Hindlimb muscle (tissue), 1 donor: ENCODE measurements around the gene ADAMTSL1. TPM values are rescaled to one million over a fixed set of nuclear protein-coding genes. Genes with fewer than 3 reads are reported as not detected.

Experiments used
- DNase-seq: peaks from one replicate; pipeline ENCODE4 v3.0.0-alpha.2; 2013
- polyA plus RNA-seq: library from polyadenylated mRNA; unstranded; fragments of 120-200 nt; gene quantifications from one replicate; pipeline ENCODE4 v1.2.1, GENCODE V29; 2013; ENCODE audit not compliant: insufficient read length

ADAMTSL1 gene
- polyA plus RNA-seq, 1 donor = 20.7 TPM

GRCh38 chr9:18499980-18500379, 26.0 kb downstream of the ADAMTSL1 start:
- DNase-seq = no peak

GRCh38 chr9:18500451-18500850, 26.5 kb downstream of the ADAMTSL1 start:
- DNase-seq = no peak

- DNase-seq = no peak
These were observed 28.0 kb downstream of the ADAMTSL1 start for GRCh38 chr9:18501949-18502348.

- DNase-seq = no peak
These were observed 28.6 kb downstream of the ADAMTSL1 start for GRCh38 chr9:18502546-18502945.

GRCh38 chr9:18504707-18505106, 30.8 kb downstream of the ADAMTSL1 start:
- DNase-seq = no peak

GRCh38 chr9:18507151-18507550, 33.2 kb downstream of the ADAMTSL1 start:
- DNase-seq = no peak

GRCh38 chr9:18516514-18516913, 42.6 kb downstream of the ADAMTSL1 start:
- no peak for DNase-seq

- peak; percentile 52 for DNase-seq
These were observed 43.0 kb downstream of the ADAMTSL1 start for GRCh38 chr9:18516965-18517364.

GRCh38 chr9:18520416-18521047, 46.6 kb downstream of the ADAMTSL1 start:
- DNase-seq = no peak

- no peak for DNase-seq
These were observed 52.7 kb downstream of the ADAMTSL1 start for GRCh38 chr9:18526685-18527084.

GRCh38 chr9:18531136-18532065, 57.4 kb downstream of the ADAMTSL1 start:
- DNase-seq = no peak

- no peak for DNase-seq
These were observed 60.7 kb downstream of the ADAMTSL1 start for GRCh38 chr9:18534611-18535010.

GRCh38 chr9:18536554-18536953, 62.6 kb downstream of the ADAMTSL1 start:
- no peak for DNase-seq

- DNase-seq = no peak
These were observed 65.3 kb downstream of the ADAMTSL1 start for GRCh38 chr9:18539203-18539693.

- no peak for DNase-seq
These were observed 69.0 kb downstream of the ADAMTSL1 start for GRCh38 chr9:18542837-18543405.

GRCh38 chr9:18543406-18544192, 69.6 kb downstream of the ADAMTSL1 start:
- no peak for DNase-seq

GRCh38 chr9:18544456-18544855, 70.5 kb downstream of the ADAMTSL1 start:
- no peak for DNase-seq

- DNase-seq = no peak
These were observed 71.8 kb downstream of the ADAMTSL1 start for GRCh38 chr9:18545636-18546360.

- DNase-seq = no peak
These were observed 74.5 kb downstream of the ADAMTSL1 start for GRCh38 chr9:18548456-18548855.

- DNase-seq = no peak
These were observed 75.8 kb downstream of the ADAMTSL1 start for GRCh38 chr9:18549772-18550171.

- no peak for DNase-seq
These were observed 76.3 kb downstream of the ADAMTSL1 start for GRCh38 chr9:18550286-18550685.

- DNase-seq = no peak
These were observed 80.3 kb downstream of the ADAMTSL1 start for GRCh38 chr9:18554244-18554643.
